D721Med (cell line): ENCODE data around the gene GRK4.

Source experiments
- DNase-seq: peaks from one replicate; pipeline ENCODE4 v3.0.0; 2011; ENCODE audit warnings: low spot score; ENCODE audit not compliant: insufficient read length
- FAIRE-seq: peaks from 2 replicates; lab custom pipeline; 2011; peaks lifted over from hg19 to GRCh38; lab: Jason Lieb, UNC
- TF ChIP-seq, protein P1 (sequence below): IDR thresholded peaks from 2 replicates; pipeline ENCODE4 v1.5.1; 2012; ENCODE audit warnings: mild to moderate bottlenecking, control low read depth; ENCODE audit not compliant: insufficient read depth; ENCODE audit errors: missing control alignments

GRK4 gene

DNA sequence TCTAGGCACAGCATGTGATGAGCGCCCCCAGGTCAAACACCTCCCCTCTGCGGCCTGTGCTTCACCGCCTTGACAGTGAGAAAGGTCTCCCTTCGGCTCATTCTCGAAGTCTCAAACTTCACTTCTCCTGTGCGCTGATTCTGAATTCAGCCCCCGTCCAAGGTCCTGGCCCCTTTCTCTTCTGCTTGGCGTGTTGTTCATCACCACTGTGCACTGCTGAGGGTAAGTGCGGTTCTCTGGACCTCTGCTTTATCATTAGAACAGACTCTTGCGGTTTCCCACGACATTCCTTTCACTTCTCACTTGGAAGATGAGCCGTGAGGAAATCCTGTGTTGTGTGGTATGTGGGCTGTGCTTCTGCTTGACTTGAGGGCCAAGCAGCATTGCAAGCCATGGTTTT is 99.1 kb downstream of the GRK4 start:
- FAIRE-seq (no peak), DNase-seq (no peak)
- TF ChIP-seq, protein P1, sequence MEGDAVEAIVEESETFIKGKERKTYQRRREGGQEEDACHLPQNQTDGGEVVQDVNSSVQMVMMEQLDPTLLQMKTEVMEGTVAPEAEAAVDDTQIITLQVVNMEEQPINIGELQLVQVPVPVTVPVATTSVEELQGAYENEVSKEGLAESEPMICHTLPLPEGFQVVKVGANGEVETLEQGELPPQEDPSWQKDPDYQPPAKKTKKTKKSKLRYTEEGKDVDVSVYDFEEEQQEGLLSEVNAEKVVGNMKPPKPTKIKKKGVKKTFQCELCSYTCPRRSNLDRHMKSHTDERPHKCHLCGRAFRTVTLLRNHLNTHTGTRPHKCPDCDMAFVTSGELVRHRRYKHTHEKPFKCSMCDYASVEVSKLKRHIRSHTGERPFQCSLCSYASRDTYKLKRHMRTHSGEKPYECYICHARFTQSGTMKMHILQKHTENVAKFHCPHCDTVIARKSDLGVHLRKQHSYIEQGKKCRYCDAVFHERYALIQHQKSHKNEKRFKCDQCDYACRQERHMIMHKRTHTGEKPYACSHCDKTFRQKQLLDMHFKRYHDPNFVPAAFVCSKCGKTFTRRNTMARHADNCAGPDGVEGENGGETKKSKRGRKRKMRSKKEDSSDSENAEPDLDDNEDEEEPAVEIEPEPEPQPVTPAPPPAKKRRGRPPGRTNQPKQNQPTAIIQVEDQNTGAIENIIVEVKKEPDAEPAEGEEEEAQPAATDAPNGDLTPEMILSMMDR: no peak

DNA sequence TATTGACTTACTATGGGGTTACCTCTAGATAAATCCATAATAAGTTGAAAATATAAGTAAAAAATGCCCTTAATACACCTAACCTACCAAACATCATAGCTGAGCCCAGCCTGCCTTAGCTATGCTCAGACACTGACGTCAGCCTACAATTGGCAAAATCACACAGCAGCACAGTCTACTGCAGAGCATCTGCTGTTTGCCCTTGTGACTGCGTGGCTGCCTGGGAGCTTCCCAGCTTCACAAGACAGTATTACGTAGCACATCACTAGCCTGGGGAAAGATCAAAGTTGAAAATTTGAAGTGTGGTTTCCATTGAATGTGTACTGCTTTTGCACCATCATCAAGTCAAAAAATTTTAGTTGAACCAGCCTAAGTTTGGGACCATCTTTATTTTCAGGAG is 102.2 kb downstream of the GRK4 start:
- DNase-seq (no peak), FAIRE-seq (no peak)
- TF ChIP-seq, protein P1: no peak

DNA sequence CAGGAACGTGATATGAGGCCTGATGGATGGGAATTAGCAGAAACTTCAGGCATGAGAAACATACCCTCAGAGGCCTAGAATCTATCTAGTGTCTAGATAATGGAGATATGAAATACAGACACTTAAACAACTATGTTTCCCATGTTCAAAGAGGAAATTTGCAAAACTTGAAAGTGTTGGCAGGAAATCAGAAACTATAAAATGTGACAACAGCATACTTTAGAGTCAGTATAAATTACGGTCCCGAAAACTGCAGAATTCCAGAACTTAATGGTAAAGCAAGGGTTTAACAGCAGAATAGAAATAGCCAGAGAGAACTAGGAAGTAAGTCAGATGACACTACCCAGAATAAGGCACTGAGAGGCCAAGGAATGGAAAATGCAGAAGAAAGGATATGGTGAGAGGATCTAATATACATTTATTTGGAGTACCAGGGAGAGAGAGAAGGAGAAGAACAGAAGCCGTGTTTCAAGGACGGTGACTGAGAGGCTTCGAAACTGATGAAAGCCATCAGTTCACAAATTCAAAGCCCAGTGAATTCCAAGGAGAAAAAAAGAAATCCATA is 103.5 kb downstream of the GRK4 start:
- no peak for DNase-seq
- no peak for FAIRE-seq
- TF ChIP-seq, protein P1: no peak

DNA sequence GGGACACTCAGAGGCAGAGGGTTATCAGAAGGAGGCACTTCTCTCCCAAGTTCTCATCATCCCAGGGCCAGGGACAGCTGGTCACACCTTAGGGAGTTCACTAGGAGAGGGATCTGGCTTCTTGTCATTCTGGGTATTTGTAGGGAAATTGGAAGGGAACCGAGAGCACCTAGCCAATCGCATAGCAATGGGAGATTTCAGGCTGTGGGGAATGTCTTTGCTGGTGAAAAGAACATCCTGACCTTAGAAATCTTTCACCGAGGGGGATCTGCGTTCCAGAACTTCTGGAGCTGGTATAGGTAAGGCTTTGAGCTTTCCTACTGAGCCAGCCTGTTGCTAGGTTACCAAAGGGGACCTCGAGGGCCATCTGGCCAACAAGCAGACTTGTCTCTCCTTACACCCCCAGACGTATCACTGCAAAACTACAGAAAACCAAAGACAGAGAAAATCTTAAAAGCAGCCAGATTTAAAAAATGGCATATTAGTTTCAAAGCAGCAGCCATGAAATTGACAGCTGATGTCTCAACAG is 104.2 kb downstream of the GRK4 start:
- FAIRE-seq: no peak
- TF ChIP-seq, protein P1: no peak
- no peak for DNase-seq

DNA sequence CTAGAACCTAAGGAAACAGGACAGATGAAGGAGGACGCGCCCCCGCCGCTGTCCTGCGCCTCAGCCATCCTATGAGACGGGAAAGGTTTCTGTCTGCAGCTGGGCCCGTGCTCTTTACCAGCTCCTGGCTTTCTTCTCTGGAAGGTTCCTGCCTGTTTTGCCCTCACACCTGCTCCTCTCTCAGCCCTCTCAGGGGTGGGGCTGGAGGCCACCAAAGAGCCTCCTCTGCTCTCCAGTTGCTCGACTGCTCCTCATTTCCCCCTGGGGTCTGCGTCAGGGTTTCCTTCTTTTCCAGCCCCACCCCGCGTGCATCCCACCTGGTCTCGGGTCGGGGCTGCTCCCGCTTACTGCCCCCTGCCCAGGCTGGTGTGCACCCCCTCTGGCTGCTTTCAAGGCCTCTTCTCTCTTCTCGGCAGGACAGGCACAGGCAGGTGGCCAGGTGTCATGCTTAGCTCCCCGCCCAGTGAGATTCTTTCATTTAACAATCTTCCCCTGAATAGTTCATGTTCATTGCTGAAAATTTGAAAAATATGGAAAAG is 106.4 kb downstream of the GRK4 start:
- DNase-seq (no peak), FAIRE-seq (no peak)
- TF ChIP-seq, protein P1: no peak

DNA sequence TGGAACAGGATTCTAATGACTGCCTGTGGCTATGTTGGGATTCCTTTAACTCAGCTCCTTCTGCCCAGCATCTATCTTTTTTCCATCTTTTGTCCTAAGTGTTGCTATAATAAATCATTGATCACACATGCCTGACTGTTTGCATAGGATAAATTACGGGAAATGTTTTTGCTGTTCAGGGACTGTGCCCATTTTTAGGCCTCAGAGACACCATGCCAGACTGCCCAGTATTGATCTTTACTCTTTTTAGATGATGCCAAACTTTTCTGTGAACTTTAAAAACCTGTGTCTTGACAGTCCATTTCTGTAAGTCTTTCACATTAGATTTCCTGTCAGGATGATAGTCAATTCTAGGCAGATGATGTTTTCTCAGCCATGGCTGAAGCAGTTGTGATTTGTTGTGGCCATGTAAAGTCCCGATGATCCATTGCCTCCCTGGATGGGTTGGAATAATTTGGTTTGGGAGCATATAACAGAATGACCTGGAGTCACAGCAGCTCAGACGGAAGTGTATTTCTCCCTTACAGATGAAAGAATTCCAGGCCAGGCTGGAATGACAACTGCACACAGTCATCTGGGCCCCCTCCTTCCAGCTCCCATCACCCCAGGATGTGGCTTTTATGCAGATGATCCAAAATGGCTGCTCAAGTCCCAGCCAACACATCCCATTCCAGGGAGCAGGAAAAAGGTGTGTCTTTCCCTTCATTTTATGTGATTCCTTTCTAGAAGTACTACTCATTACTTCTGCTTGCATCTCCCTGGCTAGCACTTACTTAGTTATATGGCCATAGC is 107.5 kb downstream of the GRK4 start:
- TF ChIP-seq, protein P1: no peak
- no peak for FAIRE-seq
- DNase-seq: no peak
